KMS-11 (cell line): ENCODE measurements around the gene CPHXL.

Experiments
- H2AFZ ChIP-seq: fragments of 200-600 bp; sonication (generic); 2 replicates; pipeline ENCODE4 v1.6.1; 2016; ENCODE audit warnings: antibody characterized with exemption, mixed run types, low read depth
- H3K27ac ChIP-seq: fragments of 200-600 bp; sonication (generic); 2 replicates; pipeline ENCODE4 v1.6.1; 2016; ENCODE audit warnings: mild to moderate bottlenecking, mixed run types
- H3K27me3 ChIP-seq: fragments of 200-600 bp; sonication (generic); 2 replicates; pipeline ENCODE4 v1.6.1; 2017; ENCODE audit warnings: mild to moderate bottlenecking, low read depth, mixed run types, moderate library complexity; ENCODE audit not compliant: insufficient read depth
- H3K36me3 ChIP-seq: fragments of 200-600 bp; sonication (generic); 2 replicates; pipeline ENCODE4 v1.6.1; 2017; ENCODE audit warnings: mild to moderate bottlenecking, mixed run types; ENCODE audit not compliant: insufficient read depth
- H3K4me1 ChIP-seq: fragments of 200-600 bp; sonication (generic); 2 replicates; pipeline ENCODE4 v1.6.1; 2016; ENCODE audit warnings: mild to moderate bottlenecking, low read depth, mixed run types; ENCODE audit not compliant: poor library complexity, severe bottlenecking
- H3K4me2 ChIP-seq: fragments of 200-600 bp; sonication (generic); 2 replicates; pipeline ENCODE4 v1.7.0; 2016; ENCODE audit warnings: mild to moderate bottlenecking, mixed run types
- H3K4me3 ChIP-seq: fragments of 200-600 bp; sonication (generic); IDR thresholded peaks from 2 replicates; pipeline ENCODE4 v1.6.1; 2017; ENCODE audit warnings: low read depth, low read length, mixed read lengths; ENCODE audit not compliant: insufficient read depth
- H3K79me2 ChIP-seq: fragments of 200-600 bp; sonication (generic); 2 replicates; pipeline ENCODE4 v1.6.1; 2016; ENCODE audit warnings: low read depth, mixed run types; ENCODE audit not compliant: insufficient read depth
- H3K9ac ChIP-seq: fragments of 200-600 bp; sonication (generic); 2 replicates; pipeline ENCODE4 v1.6.1; 2016; ENCODE audit warnings: mild to moderate bottlenecking, mixed run types
- H4K20me1 ChIP-seq: fragments of 200-600 bp; sonication (generic); 2 replicates; pipeline ENCODE4 v1.6.1; 2016; ENCODE audit warnings: mild to moderate bottlenecking, mixed run types; ENCODE audit not compliant: insufficient read depth
- CTCF ChIP-seq: fragments of 200-600 bp; sonication (generic); conservative IDR thresholded peaks from 2 replicates; pipeline ENCODE4 v1.6.1; 2017; ENCODE audit warnings: low read depth, mild to moderate bottlenecking, antibody characterized with exemption, low read length, moderate library complexity, mixed read lengths

CPHXL gene

GRCh38 chr16:75745823-75746222 is 19.5 kb upstream of the CPHXL start:
- Histone ChIP-seq H3K79me2 (no peaks in the 10 kb centered on the region), H4K20me1 (no peaks in the 10 kb centered on the region), H3K27me3 (no peaks in the 10 kb centered on the region), H3K9ac (no peak overlapping the region), H2AFZ (no peak overlapping the region), H3K27ac (no peak overlapping the region), H3K36me3 (no peaks in the 10 kb centered on the region), H3K4me3 (no peak overlapping the region), H3K4me2 (no peak overlapping the region), H3K4me1 (no peaks in the 10 kb centered on the region)
- TF ChIP-seq CTCF, result no peak

GRCh38 chr16:75745242-75745641 is 19.0 kb upstream of the CPHXL start:
- H3K4me2 ChIP-seq, result no peak overlapping the region
- no peaks in the 10 kb centered on the region for H3K4me1 ChIP-seq
- no peaks in the 10 kb centered on the region for H3K36me3 ChIP-seq
- H3K27ac ChIP-seq, result no peak overlapping the region
- no peak overlapping the region for H3K4me3 ChIP-seq
- no peaks in the 10 kb centered on the region for H3K79me2 ChIP-seq
- H4K20me1 ChIP-seq, result no peaks in the 10 kb centered on the region
- no peak overlapping the region for H2AFZ ChIP-seq
- no peak overlapping the region for H3K9ac ChIP-seq
- H3K27me3 ChIP-seq, result no peaks in the 10 kb centered on the region
- TF ChIP-seq CTCF, result no peak

GRCh38 chr16:75742424-75743047 is 16.2 kb upstream of the CPHXL start:
- no peak for TF ChIP-seq CTCF
- H2AFZ ChIP-seq, result no peak overlapping the region
- H3K79me2 ChIP-seq, result no peaks in the 10 kb centered on the region
- no peak overlapping the region for H3K9ac ChIP-seq
- H3K27ac ChIP-seq, result no peak overlapping the region
- H3K27me3 ChIP-seq, result no peaks in the 10 kb centered on the region
- H4K20me1 ChIP-seq, result no peaks in the 10 kb centered on the region
- no peaks in the 10 kb centered on the region for H3K4me1 ChIP-seq
- H3K4me3 ChIP-seq, result no peak overlapping the region
- H3K4me2 ChIP-seq, result no peak overlapping the region
- no peaks in the 10 kb centered on the region for H3K36me3 ChIP-seq

GRCh38 chr16:75733305-75734211 is 7.3 kb upstream of the CPHXL start:
- no peak for TF ChIP-seq CTCF
- Histone ChIP-seq H3K4me3 (no peak overlapping the region), H3K36me3 (no peaks in the 10 kb centered on the region), H3K4me2 (no peak overlapping the region), H3K9ac (no peak overlapping the region), H3K79me2 (no peaks in the 10 kb centered on the region), H2AFZ (no peak overlapping the region), H3K4me1 (no peaks in the 10 kb centered on the region), H3K27ac (no peak overlapping the region), H4K20me1 (no peaks in the 10 kb centered on the region), H3K27me3 (no peaks in the 10 kb centered on the region)
